CD4-positive, alpha-beta T cell treated with Interleukin-6 for 4 hours (primary cell): ENCODE results near the gene ATRIP.
"Not testable (repeated sequence)": the region's sequence is repeated elsewhere in the genome, so short reads cannot be mapped to it uniquely, and the experiment has no call there.

ENCODE experiments used
- DNase-seq: peaks from one replicate; pipeline ENCODE4 v3.0.0-alpha.2; 2020; ENCODE audit warnings: mixed read lengths

The ATRIP gene

DNA sequence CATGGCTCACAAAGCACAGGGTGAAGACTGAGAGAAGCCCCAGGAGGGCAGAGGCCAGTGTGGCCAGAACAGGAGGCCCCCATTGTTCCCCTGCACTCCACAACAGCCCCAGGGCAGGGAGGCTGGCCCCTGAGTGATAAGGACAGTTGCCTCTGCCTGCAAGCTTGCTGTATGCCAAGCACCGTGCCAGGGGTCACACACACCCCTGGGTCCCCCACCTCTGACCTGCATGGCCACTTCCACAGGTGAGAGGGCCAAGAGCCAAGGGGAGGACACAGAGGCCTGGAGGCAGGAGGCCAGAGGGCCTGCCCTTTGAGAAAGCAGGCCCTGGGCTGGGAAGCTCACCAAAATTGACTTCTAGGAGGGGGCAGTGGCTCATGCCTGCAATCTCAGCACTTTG, 23.7 kb downstream of the ATRIP start:
- no peak for DNase-seq

DNA sequence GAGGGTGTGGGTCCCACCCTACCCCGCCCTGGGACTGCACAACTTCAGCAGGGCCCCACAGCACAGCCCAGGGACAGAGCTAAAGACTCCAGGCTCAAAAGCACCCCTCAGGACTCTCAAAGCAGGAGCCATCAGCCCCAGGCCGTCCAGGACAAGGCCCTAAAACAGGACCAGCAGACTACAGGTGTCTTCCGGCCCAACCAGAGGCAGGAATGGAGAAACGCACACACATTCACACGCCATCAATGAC, 26.1 kb downstream of the ATRIP start:
- DNase-seq = no peak

DNA sequence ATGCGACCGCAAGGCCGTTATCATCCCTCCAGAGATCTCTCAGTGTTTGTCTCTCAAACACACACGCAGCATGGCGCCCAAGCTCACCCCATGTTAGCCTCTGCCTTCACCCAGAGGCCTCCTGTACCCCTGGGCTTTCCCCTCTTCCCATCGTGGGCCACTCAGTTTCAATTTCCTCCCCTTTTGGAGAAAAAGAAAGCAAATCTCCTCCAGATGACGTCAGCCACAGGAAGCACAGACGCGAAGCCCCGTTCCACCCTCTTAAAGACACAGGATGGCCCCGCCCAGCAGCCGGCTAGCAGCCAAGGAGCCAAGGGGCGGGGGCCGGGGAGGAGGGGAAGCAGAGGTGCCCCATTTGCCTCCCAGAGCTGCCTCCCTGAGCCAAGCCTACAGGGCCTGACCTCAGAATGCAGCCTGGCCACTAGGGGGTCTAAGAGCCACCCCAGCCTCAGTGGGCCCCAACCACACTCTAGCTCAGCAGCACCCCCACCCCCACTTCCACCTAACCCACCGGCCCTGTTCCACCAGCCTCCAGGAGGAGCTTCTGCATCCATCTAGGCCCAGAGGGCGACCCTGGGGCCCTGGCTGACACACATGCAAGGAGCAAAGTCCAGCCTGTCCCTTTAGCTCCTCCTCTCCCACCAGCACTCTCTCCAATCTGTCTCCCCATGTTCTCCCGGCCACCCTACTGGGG, 26.5 kb downstream of the ATRIP start:
- DNase-seq = peak; percentile 96

DNA sequence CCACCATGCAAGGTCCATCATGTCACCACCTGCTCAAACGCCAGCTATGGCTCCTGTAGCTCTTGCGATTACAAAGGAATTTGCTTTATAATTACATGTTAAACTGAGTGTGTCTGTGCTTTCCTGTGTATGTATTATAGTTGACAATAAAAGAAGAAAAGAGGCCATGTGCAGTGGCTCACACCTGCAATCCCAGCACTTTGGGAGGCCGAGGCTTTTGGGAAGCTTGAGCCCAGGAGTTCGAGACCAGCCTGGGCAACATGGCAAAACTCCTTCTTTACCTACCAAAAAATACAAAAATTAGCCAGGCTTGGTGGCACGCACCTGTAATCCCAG, 27.0 kb downstream of the ATRIP start:
- DNase-seq = no peak

DNA sequence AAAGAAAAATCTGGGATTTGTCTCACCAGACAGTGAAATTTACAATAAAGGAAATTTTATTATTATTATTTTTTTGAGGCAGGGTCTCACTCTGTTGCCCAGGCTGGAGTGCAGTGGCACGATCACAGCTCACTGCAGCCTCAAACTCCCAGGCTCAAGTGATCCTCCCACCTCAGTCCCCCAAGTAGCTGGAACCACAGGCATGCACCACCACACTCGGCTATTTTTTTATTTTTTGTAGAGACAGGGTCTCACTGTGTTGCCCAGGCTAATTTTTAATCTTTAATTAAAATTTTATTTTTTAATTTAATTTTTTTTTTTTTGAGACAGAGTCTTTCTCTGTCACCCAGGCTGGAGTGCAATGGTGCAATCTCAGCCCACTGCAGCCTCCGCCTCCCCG, 27.5 kb downstream of the ATRIP start:
- DNase-seq = not testable (repeated sequence)

DNA sequence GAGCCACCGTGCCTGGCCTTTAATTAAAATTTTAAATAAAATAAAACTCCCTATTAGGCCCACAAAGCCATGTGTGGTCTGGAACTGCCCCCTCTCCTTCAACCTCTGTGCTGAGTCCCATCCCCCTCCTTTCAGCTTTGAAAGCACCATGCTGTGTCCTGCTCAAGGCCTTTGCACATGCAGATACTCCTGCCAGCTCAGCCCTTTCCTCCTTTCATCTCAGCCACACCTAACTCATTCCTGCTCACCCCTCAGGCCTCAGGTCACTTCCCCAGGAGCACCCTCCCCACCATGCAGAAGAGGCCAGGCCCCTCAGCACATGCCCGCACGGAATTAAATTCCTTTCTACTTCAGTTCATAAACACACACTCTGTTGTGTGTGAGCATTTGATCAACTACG, 28.1 kb downstream of the ATRIP start:
- no peak for DNase-seq

DNA sequence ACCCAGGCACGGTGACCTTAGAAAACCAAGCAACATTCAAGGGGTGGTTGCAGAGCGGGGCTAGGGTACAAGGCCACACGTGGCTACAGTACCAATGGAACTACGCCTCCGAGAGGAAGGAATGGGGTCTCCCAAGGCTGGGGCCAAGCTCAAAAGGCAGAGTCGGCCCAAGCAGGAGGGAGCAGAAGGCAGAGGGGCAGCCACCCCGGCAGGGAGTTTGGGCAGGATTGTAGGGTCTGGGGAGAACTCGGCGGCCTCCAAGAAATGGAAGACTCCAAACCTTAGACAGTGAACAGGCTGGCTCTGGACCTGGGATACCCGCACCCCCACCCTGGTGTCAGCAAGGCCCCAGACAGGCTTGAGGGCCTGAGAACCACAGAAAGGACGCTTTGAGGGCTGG, 28.7 kb downstream of the ATRIP start:
- DNase-seq = no peak

DNA sequence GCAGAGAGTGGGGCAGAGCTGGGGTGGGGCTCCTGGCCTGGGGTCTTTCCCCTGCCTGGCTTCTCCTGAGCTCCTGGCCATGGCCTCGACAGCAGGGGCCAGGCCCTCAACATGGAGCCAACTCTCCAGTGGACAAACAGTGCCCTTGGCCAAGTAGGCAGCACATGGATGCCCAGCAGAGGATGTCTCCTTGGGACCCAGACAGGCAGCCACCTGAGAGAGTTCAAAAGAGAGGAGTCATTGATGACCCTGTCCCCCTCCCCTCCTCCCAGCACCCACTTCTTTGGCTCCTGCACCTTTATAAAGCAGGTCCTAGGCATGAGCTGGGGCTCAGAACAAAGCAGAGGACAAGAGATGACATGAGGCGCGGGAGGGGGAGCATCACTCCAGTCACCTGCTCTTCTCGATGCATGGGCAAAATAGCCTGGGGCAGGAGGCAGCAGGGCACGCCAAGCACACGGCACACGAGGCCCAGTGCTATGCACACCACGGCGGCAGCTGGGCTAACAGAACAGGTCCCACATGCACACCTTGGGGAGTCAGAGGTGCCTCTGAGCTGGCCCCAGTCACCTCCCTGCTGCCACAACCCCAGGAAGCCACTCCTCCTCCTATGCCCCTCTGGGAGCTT, 30.0 kb downstream of the ATRIP start:
- DNase-seq = no peak

DNA sequence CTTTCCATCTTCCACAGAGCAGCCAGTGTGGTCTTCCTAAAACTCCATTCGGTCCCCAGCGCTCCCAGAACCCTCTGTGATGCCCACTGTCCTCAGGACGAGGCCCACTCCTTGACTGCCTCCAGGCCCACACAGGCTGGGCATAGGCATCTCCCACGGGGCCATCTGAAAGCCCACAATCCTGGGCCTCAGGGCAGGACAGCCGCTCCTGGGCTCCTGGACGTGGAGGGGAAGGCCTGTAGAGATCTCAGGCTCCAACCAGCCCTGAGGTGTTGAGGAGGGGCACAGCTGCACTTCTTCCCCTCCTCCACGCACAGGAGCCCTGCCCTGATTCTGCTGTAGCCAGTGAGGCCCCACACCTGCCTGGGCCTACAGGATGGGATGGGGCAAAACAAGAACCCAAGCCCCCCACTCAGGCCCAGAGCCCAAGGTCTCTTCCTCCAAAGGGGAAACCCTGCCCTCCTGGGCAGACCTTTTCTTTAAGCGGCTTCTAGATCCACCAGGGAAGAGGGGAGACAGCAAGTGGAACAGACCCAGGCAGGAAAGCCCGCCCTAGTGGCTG, 31.5 kb downstream of the ATRIP start:
- no peak for DNase-seq

DNA sequence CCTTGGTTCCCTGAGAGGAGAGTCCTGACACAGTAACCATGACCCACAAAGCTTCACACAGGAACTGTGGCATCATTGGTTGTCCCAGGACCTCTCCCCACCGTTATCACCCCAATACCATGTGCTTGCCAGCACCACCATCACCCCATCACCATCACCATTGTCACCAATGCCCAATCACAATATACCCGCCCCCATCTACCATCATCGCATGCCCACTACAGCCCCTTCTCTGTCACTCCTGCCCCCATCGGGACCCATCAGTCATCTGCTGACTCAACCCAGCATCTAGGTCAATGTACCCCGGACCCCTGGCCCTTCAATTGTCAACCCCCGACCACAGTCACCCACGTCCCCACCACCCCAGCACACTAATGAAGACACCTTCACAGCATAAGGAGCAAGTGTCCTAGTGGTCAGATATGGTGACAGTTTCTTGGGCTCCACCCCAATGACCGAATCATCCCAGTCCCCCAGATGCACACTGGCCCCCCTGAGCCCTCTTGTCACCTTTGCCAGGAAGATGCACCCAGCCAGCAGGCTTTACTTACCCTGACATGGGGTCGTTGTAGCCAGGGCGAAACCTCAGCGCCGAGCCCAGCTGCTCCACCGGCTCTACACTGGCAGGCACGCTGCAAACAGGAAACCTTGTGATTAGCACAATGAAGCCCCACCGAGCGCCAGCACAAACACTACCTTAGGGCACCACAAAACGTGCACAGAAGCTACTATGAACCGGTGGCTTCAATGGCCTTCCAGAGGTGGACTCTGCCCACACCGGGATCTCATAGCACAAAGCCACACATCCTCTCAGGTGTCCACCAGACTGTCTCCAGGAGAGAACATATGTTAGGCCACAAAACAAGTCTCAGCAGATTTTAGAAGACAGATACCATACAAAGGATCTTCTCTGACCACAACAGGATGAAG, 32.4 kb downstream of the ATRIP start:
- peak; percentile 76 for DNase-seq

DNA sequence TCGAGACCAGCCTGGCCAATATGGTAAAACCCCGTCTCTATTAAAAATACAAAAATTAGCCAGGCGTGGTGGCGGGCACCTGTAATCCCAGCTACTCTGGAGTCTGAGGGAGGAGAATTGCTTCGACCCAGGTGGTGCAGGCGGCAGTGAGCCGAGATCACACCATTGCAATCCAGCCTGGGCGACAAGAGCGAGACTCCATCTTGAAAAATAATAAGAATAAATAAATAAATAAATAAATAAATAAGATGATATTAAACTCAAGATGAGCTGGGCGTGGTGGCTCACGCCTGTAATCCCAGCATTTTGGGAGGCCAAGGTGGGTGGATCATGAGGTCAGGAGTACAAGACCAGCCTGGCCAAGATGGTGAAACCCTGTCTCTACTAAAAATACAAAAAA, 34.4 kb downstream of the ATRIP start:
- not testable (repeated sequence) for DNase-seq

DNA sequence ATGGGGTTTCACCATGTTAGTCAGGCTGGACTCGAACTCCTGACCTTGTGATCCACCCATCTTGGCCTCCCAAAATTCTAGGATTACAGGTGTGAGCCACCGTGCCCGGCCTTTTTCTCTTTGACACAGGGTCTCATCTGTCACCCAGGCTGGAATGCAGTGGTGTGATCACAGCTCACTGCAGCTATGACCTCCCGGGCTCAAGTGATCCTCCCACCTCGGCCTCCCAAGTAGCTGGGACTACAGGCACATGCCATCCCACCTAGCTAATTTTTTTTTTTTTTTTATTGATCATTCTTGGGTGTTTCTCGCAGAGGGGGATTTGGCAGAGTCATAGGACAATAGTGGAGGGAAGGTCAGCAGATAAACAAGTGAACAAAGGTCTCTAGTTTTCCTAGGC, 36.3 kb downstream of the ATRIP start:
- DNase-seq = not testable (repeated sequence)

DNA sequence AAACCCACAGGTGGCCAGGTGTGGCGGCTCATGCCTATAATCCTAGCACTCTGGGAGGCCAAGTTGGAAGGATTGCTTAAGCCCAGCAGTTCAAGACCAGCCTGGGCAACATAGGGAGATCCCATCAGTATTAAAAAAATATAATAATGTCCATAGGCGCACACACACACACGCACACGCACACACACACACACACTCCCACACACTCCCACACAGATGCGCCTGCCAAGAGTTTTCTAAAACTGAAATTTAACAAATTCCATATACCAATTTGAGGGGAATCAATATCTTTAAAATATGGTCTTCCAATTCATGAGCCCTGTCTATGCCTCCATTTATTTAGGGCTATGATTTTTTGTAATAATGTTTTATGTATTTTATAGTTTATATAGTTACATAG, 40.4 kb downstream of the ATRIP start:
- DNase-seq = no peak

DNA sequence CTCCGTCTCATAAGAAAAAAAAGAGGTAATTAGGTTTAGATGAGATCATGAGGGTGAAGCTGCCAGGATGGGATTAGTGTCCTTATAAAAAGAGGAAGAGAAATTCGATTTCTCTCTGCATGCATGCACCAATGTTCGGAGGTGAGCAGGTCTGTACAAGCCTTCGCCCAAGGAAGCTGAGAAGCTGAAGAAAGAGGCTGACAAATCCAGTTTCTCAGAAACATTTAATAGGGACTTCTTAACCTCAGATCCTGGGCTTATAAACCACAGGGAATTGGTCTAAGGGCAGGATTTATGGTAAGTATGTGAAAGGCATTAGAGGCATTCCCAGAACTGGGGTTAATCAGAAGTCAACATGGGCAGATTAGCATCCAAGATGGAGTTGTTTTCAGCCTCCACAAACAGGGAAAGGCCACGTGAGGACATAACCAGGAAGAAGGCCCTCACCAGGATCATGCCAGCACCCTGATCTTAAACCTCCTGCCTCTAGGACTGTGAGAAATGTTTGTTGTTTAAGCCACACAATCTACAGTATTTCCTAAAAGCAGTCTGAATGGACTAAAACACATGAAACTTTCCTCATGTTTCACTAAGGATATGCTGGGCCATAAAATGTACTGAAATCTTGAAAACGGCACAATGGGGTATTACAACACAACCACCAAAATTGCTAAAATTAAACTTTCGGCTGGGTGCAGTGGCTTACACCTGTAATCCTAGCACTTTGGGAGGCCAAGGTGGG, 46.1 kb downstream of the ATRIP start:
- DNase-seq = no peak

DNA sequence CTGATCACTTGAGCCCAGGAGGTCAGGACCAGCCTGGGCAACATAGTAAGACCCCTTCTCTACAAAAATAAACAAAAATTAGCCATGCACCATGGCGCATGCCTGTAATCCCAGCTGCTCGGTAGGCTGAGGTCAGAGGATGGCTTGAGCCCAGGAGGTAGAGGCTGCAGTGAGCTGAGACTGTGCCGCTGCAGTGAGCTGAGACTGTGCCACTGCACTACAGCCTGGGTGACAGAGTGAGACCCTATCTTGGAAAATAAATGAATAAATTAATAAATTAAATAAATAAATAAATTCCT, 46.6 kb downstream of the ATRIP start:
- DNase-seq = no peak

DNA sequence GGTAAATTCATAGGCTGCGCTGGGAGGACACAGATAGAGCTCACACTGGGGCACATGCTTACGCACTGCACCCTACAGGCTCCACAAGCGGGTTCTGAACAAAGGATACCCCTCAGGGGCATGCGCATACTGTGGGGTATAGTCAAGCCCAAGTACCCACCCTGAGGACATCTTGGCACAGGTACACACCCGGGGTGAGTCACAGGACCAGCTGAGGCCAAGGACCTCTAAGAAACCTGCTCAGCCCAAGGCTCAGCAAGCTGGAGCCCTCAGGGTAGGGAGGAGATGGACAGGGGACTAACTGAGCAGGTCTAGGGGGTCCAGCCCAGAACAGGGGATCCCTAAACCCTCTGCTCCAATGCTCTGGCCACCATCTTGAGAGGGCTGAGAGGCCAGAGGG, 54.1 kb downstream of the ATRIP start:
- DNase-seq = no peak

DNA sequence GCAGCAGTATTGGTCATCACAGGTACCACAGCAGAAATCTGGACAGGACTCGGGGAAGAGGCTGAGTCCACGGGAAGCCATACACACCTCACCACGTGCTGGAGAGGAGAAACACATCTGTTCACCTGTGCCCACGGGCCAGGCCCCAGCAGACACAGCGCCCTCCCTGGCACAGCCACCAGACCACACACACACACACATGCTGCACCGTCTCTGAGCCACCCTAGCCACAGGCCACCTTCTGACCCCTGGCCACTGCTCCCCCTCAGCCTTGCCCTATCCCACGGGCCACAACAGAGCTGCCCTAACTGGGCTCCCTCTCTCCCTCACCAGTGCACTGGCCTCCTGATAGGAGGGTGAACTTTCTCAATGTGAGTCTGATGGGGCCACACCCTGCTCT, 54.7 kb downstream of the ATRIP start:
- DNase-seq = no peak

DNA sequence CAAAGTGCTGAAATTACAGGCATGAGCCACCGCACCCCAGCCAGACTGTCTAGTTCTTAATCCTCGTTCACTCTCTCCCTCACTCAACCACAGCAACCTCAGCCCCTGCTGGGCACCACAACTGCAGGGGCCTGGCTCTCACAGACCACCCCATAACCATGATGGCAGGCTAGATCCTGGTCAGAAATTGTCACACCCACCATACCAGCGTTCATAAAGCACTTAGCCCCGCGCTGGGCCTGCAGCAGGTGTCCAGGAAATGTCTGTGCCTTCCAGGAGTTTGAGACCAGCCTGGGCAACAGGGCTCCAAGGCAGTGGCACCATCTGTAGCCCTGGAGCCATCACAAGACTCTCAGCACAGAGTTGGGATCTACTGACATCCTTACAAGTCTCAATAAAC, 55.6 kb downstream of the ATRIP start:
- no peak for DNase-seq

DNA sequence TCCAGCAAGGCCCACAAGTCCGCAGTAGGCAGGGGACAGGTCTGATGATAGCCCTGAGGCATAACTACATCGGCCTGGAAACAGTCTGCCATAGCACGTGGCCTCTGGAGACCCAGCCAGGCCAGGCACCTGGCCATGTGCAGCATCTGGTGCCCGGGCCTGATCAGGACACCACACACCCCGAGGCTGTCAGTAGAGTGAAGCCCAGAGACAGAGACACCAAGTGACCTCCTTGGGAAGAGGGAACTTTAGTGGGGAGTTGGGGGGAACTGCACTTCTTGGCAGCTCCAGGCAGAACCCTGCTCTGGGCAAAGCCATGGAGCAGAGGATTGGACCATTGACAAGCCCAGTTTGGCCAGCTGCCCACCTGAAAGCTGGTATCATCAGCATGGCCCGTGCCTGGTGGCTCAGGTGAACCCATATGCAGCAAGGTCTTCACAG, 56.2 kb downstream of the ATRIP start:
- DNase-seq = peak; percentile 12

DNA sequence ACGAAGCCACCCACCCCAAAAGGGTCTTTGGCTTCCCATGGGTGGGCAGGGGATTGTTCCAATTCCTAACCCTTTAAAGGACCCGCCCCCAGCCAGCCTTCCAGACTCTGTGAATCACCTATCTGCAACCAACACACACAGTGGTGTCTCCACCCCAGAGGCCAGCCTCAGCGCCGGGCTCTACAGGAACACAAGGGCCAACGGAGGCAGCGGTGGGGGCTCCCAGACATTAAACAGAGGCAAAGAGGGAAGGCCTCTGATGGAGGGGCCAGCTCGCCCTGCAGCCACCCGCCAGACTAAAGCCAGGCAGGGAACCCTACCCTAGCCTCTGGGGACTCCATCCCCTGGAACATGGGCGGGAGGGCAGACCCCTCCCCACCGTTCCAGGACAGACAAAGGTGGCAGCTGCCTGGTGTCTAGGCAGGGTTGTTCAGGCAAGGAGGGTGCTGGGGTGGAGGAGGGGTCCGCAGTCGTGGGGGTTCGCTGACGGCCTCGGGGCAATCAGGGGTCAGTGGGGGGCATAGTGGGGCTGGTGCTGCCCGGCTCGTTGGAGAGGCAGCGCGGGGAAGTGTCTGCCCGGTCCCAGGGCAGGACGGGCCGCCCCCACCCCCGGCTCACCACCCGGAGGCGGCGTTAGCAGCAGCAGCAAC, 57.0 kb downstream of the ATRIP start:
- peak; percentile 35 for DNase-seq

DNA sequence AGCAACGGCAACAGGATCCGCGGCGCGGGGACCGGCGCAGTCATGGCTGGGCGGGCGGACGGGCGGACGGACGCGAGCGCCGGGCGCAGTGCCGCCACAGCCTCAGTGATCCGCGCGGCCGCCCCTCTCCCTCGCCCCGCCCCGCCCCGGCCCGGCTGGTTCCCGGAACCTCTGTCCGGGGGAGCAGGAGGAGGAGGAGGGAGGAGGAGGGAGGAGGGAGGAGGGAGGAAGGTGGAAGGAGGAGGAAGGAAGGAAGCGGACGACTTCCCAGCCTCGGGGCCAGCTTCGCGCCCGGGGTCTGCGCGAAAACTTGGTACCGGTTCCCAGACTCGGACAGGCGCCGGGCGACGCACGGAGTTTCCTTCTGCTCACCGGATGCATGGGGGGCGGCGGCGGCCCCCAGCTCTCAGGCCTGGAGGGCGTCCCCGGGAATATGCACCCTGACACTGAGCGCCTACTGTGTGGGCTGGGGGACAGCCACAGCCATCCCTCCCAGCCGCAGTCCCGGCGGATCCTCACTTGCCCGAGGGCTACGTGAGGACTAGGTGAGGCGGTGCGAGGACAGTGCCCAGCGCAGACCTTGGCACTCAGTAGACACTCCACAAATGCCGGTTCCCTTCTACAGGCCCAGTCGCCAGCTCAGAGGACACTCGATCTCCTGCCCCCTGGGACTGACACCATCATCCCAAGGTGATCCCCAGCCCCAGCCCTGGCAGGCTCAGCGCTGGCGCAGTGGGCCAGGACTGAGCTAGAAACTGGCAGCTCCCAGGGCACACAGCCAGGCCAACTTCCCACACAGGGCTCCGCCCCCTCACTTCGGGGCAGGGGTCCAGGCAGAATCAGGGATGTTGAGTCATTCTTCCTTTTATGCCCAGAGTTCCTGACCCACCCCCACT, 57.8 kb downstream of the ATRIP start, which contains the start of gene SHISA5:
SHISA5 (minus strand) TSS at position 124 of the 896 bp plus-strand sequence; CDS start at position 44, 80 bp downstream.
- peak; percentile 66 for DNase-seq

DNA sequence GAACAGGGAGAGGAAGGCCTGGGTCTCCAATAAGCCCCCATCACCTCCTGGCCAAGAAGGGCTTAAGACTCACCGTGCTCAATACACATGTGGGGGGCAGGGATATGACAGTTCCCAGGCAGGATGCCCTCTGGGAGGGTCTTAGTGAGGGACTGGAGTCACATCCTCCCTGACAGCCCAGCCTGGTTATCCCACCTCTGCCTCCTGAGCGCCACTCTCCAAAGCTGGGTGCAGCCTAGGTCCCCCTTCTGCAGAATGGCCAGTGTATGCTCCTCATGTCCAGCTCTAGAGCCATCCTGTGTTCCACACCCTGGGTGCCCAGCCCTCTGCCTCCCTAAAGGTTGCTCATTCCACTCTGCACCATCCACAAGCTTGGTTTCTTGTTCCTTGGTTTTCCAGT, 58.6 kb downstream of the ATRIP start:
- DNase-seq = no peak
